ENCODE measurements around the gene INPPL1. TPM values are rescaled to one million over a fixed set of nuclear protein-coding genes. Genes with fewer than 3 reads are reported as not detected.
A peak's percentile ranks its signal among the peaks of the same experiment; 100 is the strongest.

INPPL1 gene
- total RNA-seq, 4 donors from 2014 or later, result 65.8 to 134 (median 92.4) TPM

DNA sequence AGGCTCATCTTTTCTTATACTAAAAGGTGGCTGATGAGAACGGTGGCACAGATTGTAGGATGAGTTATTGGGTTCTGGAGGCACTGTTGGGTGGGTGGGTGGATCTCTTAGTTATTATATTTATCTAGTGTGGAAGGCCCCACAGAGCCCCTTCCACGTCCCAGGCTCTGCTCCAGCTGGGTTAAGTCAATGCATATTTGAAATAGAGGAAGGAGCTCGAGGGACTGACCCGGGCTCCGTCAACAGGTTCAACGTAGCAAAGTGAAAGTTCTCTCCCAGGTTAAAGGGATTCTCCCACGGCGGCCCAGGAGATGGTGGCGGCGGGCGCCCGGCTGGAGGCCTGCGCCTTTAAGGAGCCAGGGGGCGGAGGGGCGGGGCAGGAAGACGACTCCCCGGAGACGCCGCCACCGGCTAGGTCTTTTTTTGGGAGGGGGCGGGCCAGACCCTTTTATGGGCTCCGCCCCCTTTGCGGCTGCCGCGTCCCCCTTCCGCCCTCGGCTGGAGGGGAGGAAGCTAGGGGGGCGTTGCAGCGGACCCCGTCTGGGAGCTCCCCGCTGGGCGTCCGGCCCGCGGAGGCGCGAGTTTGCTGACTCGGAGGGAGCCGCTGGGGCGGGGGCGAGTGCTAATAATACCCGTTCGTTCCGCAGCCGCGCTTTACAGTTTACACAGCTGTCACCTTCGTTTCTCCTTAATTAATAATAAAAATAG is 1.5 kb upstream of the INPPL1 start:
- peaks cover 0 to 6% of the 10 kb centered on the region in 2 donors for H3K36me3 ChIP-seq
- no peaks in the 10 kb centered on the region for H3K27me3 ChIP-seq
- WGBS, 2 donors (ENCODE audit: low coverage in 1 of 2), result 0% methylated on average over 9 of the region's 47 CpGs; no CpG with 5 or more reads in 1 of the 2 donors
- ATAC-seq, result peak; percentile 91
- H3K4me3 ChIP-seq, result peak overlapping the region; percentile 88 to 95
- peak overlapping the region; percentile 92 to 99 (median 94) for H3K27ac ChIP-seq
- no peaks in the 10 kb centered on the region for H3K9me3 ChIP-seq
- TF ChIP-seq POLR2AphosphoS5 (IDR thresholded peaks at IDR 0.05), result peak; percentile 79
- TF ChIP-seq, protein P1, sequence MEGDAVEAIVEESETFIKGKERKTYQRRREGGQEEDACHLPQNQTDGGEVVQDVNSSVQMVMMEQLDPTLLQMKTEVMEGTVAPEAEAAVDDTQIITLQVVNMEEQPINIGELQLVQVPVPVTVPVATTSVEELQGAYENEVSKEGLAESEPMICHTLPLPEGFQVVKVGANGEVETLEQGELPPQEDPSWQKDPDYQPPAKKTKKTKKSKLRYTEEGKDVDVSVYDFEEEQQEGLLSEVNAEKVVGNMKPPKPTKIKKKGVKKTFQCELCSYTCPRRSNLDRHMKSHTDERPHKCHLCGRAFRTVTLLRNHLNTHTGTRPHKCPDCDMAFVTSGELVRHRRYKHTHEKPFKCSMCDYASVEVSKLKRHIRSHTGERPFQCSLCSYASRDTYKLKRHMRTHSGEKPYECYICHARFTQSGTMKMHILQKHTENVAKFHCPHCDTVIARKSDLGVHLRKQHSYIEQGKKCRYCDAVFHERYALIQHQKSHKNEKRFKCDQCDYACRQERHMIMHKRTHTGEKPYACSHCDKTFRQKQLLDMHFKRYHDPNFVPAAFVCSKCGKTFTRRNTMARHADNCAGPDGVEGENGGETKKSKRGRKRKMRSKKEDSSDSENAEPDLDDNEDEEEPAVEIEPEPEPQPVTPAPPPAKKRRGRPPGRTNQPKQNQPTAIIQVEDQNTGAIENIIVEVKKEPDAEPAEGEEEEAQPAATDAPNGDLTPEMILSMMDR (IDR thresholded peaks at IDR 0.05), result peak in 3 of 4 experiments; percentile 20 to 60 (median 23)
- peak; percentile 52 to 69 for TF ChIP-seq POLR2A (IDR thresholded peaks at IDR 0.05)
- TF ChIP-seq EP300 (IDR thresholded peaks at IDR 0.05), result no peak
- peaks cover 0 to 42% (median 17%) of the 10 kb centered on the region in 3 donors for H3K4me1 ChIP-seq

DNA sequence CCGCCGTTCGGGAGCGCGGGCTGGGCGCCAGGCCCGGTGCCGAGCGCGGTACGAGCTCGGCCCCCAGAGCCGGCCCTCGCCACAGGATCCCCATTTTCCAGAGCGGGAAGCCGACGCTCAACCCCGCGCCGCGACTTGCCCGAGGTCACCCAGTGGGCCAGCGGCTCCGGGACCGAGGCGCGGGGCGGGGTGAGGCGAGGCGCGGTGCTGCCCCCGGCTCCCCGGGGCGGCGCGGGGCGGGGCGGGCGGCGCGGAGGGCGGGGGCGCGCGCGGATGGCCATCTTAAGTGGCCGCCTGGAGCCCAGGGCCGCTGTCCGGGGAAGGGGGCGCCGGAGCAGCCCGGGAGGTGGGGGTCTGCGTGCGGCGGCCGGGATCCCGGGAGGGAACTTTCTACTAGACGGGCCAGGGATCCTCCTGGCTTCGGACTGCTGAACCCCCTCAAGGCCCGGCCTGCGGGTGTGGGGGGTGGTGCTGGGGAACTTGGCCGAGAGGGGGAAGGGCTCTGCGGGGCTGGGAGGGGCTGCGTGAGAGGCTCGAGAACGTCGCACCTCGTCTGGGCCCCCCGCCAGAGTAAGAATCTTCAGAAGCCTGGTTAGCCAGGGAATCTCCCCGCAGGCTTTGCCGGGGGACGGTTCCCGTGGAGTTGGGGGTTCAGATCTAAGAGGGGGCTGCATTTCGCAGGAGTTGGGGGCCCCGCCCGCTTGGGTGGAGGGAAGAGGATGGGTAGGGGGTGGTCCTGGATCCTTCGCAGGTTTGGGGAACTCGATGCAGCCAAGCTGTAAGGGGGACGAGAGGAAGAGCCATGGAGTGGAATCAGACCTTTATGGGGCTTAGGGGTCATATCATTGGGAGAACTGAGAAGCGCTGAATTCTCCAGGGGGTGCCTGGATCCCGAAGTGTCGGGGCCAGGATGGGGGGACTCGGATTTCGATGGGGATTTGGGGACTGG is 678 bp upstream of the INPPL1 start:
- ATAC-seq, result peak; percentile 74
- peak overlapping the region; percentile 92 to 99 (median 94) for H3K27ac ChIP-seq
- WGBS, 2 donors (ENCODE audit: low coverage in 1 of 2), result 0% methylated on average over 1 to 5 of the region's 84 CpGs
- H3K4me3 ChIP-seq, result peak overlapping the region; percentile 88 to 95
- peaks cover 0 to 50% (median 19%) of the 10 kb centered on the region in 3 donors for H3K4me1 ChIP-seq
- H3K36me3 ChIP-seq, result peaks cover 0 to 14% of the 10 kb centered on the region in 2 donors
- H3K9me3 ChIP-seq, result no peaks in the 10 kb centered on the region
- peak; percentile 3 for TF ChIP-seq POLR2AphosphoS5 (IDR thresholded peaks at IDR 0.05)
- peak; percentile 7 to 24 for TF ChIP-seq POLR2A (IDR thresholded peaks at IDR 0.05)
- TF ChIP-seq, protein P1 (IDR thresholded peaks at IDR 0.05), result peak in 1 of 4 experiments; percentile 9
- TF ChIP-seq EP300 (IDR thresholded peaks at IDR 0.05), result no peak
- no peaks in the 10 kb centered on the region for H3K27me3 ChIP-seq

DNA sequence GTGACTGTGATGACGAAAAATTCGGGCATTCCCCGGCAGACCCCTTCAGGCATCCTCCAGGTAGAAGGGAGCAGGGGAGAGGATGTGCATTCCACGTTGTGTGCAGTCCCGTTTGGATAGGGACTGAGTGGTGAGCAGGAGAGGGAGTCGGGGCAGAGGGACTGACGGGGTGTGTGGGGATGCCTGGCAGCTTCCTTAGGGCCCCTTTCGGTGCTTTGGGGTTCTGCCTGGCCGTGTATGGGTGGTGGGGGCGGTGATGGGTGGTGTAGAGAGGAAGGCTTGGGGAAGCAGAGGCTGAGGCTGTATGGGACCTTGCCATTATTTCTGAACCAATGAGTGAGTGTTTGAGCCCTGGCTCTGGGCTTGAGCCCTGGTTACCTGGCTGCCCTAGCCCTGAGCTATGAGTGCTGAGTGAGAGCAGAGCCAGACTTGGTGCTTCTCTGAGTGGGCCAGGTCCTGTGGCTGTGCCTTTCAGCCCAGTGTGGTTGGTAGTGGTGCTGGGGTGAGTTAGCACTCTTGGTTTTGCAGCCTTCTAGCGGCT is 914 bp downstream of the INPPL1 start:
- no peak for ATAC-seq
- H3K4me3 ChIP-seq, result peak overlapping the region; percentile 88 to 95
- peak overlapping the region in 3 of 4 donors; percentile 92 to 99 (median 95) for H3K27ac ChIP-seq
- no peaks in the 10 kb centered on the region for H3K9me3 ChIP-seq
- H3K36me3 ChIP-seq, result peaks cover 0 to 30% of the 10 kb centered on the region in 2 donors
- peaks cover 0 to 52% (median 19%) of the 10 kb centered on the region in 3 donors for H3K4me1 ChIP-seq
- no peaks in the 10 kb centered on the region for H3K27me3 ChIP-seq
- TF ChIP-seq, protein P1 (IDR thresholded peaks at IDR 0.05), result no peak
- TF ChIP-seq POLR2AphosphoS5 (IDR thresholded peaks at IDR 0.05) (no peak), POLR2A (IDR thresholded peaks at IDR 0.05) (no peak), EP300 (IDR thresholded peaks at IDR 0.05) (no peak)
- WGBS, 2 donors (ENCODE audit: low coverage in 1 of 2), result 0 to 22% methylated on average over 5 to 6 of the region's 11 CpGs

DNA sequence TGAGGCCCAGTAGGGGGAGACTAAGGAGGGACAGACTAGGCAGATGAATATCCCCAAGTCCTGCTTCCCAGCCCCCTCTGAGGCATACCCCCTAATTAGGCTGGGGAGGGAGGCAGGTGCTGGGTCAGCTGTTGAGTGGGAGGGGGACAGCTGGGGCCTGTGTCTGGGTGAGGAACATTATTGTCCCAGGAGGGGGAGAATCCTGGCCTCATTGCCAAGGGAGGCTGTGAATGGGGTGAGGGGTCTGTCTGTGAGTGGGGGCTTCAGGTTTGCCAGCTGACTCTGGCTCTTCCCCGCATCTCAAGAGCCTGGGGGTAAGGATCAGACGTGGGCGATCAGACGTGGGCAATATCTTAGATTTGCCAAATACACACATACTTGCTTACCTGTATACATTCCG is 2.1 kb downstream of the INPPL1 start:
- H3K9me3 ChIP-seq, result no peaks in the 10 kb centered on the region
- no peaks in the 10 kb centered on the region for H3K27me3 ChIP-seq
- H3K4me3 ChIP-seq, result no peak overlapping the region
- ATAC-seq, result no peak
- H3K36me3 ChIP-seq, result peaks cover 0 to 42% of the 10 kb centered on the region in 2 donors
- TF ChIP-seq POLR2A (IDR thresholded peaks at IDR 0.05) (no peak), EP300 (IDR thresholded peaks at IDR 0.05) (no peak), POLR2AphosphoS5 (IDR thresholded peaks at IDR 0.05) (no peak)
- TF ChIP-seq, protein P1 (IDR thresholded peaks at IDR 0.05), result no peak
- peak overlapping the region in 2 of 4 donors; percentile 12 to 92 for H3K27ac ChIP-seq
- peaks cover 0 to 58% (median 19%) of the 10 kb centered on the region in 3 donors for H3K4me1 ChIP-seq
- whole genome bisulfite sequencing, 2 donors (ENCODE audit: low coverage in 1 of 2), result 54 to 87% methylated on average over 3 to 4 of the region's 5 CpGs

Measured in gastroesophageal sphincter (tissue), 4 donors.